K562 (cell line): ENCODE results near the gene AMELX. TPM values are rescaled to one million over a fixed set of nuclear protein-coding genes. Genes with fewer than 3 reads are reported as not detected.

ENCODE experiments used
- ARNT ChIP-seq, 2 experiments: fragments of 450-650 bp; IDR thresholded peaks; 2 replicates each; pipeline ENCODE4 v1.6.1; 2016; ENCODE audit warnings: mild to moderate bottlenecking in 1 of 2
- BDP1 ChIP-seq: IDR thresholded peaks from 3 replicates; pipeline ENCODE4 v1.6.1; 2011; ENCODE audit not compliant: insufficient read length, insufficient read depth
- CREB1 ChIP-seq, 2 experiments: sonication (generic) in 1 of 2; formaldehyde crosslinking in 1 of 2; IDR thresholded peaks; 2 replicates each; pipeline versions ENCODE4 v1.6.1 to v1.8.0; 2012 to 2022; ENCODE audit warnings: inconsistent platforms in 1 of 2, mild to moderate bottlenecking in 1 of 2, missing genetic modification reagents in 1 of 2, moderate library complexity in 1 of 2
- ELF1 ChIP-seq: fragments of 200-800 bp; sonication (Bioruptor generic); IDR thresholded peaks from 2 replicates; pipeline ENCODE4 v1.6.1; 2016; ENCODE audit warnings: missing genetic modification characterization, missing compliant biosample characterization
- ETV5 ChIP-seq: sonication (generic); formaldehyde crosslinking; IDR thresholded peaks from 2 replicates; pipeline ENCODE4 v1.4.0; 2020; ENCODE audit warnings: low read depth, mild to moderate bottlenecking, missing genetic modification reagents
- GTF2A2 ChIP-seq: IDR thresholded peaks from 2 replicates; pipeline ENCODE4 v1.6.1; 2016; ENCODE audit warnings: mild to moderate bottlenecking, missing genetic modification characterization, missing compliant biosample characterization
- MEIS2 ChIP-seq: fragments of 450-650 bp; IDR thresholded peaks from 2 replicates; pipeline ENCODE4 v1.6.1; 2014; ENCODE audit warnings: mild to moderate bottlenecking; ENCODE audit not compliant: partially characterized antibody
- MTA1 ChIP-seq: fragments of 450-650 bp; IDR thresholded peaks from 2 replicates; pipeline ENCODE4 v1.6.1; 2017; ENCODE audit warnings: borderline replicate concordance
- NEUROD1 ChIP-seq: fragments of 150-350 bp; IDR thresholded peaks from 2 replicates; pipeline ENCODE4 v1.6.1; 2014; ENCODE audit warnings: borderline replicate concordance, low read length, low read depth; ENCODE audit not compliant: partially characterized antibody
- NFIC ChIP-seq: fragments of 450-650 bp; IDR thresholded peaks from 2 replicates; pipeline ENCODE4 v1.6.1; 2017; ENCODE audit warnings: mild to moderate bottlenecking, inconsistent platforms
- PCBP1 ChIP-seq: fragments of 200-400 bp; formaldehyde crosslinking; IDR thresholded peaks from 2 replicates; pipeline ENCODE4 v1.6.1; 2018; ENCODE audit warnings: mild to moderate bottlenecking, low read depth, low read length; ENCODE audit not compliant: poor library complexity, severe bottlenecking
- PPARD ChIP-seq: fragments of 250-450 bp; sonication (Bioruptor Pico); IDR thresholded peaks from 2 replicates; pipeline ENCODE4 v1.8.0; 2022; ENCODE audit warnings: inconsistent platforms, mild to moderate bottlenecking, moderate library complexity
- RAD51 ChIP-seq: fragments of 450-650 bp; IDR thresholded peaks from 2 replicates; pipeline ENCODE4 v1.7.1; 2016; ENCODE audit warnings: low read depth, mild to moderate bottlenecking, borderline replicate concordance
- SIN3B ChIP-seq: fragments of 450-650 bp; IDR thresholded peaks from 2 replicates; pipeline ENCODE4 v1.6.1; 2017; ENCODE audit warnings: low read depth, mild to moderate bottlenecking, moderate library complexity
- SRSF3 ChIP-seq: fragments of 200-400 bp; formaldehyde crosslinking; IDR thresholded peaks from 2 replicates; pipeline ENCODE4 v1.6.1; 2016; ENCODE audit warnings: mild to moderate bottlenecking, low read length, moderate library complexity; ENCODE audit not compliant: insufficient read depth
- TCF7 ChIP-seq: sonication (generic); IDR thresholded peaks from 2 replicates; pipeline ENCODE4 v1.6.1; 2016; ENCODE audit warnings: antibody characterized with exemption, borderline replicate concordance
- XRCC4 ChIP-seq: IDR thresholded peaks from one replicate; pipeline ENCODE4 v1.6.1; 2011; ENCODE audit not compliant: insufficient read depth, insufficient read length; ENCODE audit errors: extremely low read depth
- ZNF263 ChIP-seq: sonication (generic); formaldehyde crosslinking; IDR thresholded peaks from 2 replicates; pipeline ENCODE4 v1.8.0; 2022; ENCODE audit warnings: mild to moderate bottlenecking, missing genetic modification reagents, borderline replicate concordance
- polyA plus RNA-seq, 8 experiments: library from polyadenylated mRNA; depleted of rRNA in 4 of 8; stranded (reverse) in 5 of 8; unstranded in 3 of 8; fragments of >200 nt; fragmentation: Nextera tagmentation in 2 of 8; fragmentation: Illumina TruSeq in 1 of 8; extraction: Ambion mirVana in 2 of 8; extraction: Trizol in 1 of 8; gene quantifications; 2 replicates each; pipeline versions ENCODE4 v1.2.1 to v1.2.3, GENCODE V29; 2011 to 2014; ENCODE audit warnings: inconsistent platforms in 1 of 8, missing spikeins in 1 of 8
- total RNA-seq, 7 experiments: library from RNA; depleted of rRNA in 6 of 7; stranded (reverse); fragments of >200 nt in 6 of 7; fragmentation: Illumina TruSeq in 2 of 7; extraction: Trizol in 2 of 7; gene quantifications; 2 replicates each; pipeline versions ENCODE4 v1.2.1 to v1.2.3, GENCODE V29; 2011 to 2021; ENCODE audit warnings: low replicate concordance in 1 of 7
- TF ChIP-seq, protein P1 (sequence below): fragments of 250-450 bp; sonication (Bioruptor Pico); IDR thresholded peaks from 2 replicates; pipeline ENCODE4 v1.6.1; 2021; ENCODE audit warnings: mild to moderate bottlenecking
- TF ChIP-seq, protein P2 (sequence below): fragments of 450-650 bp; IDR thresholded peaks from 2 replicates; pipeline ENCODE4 v1.6.1; 2016; ENCODE audit warnings: antibody characterized with exemption
- TF ChIP-seq, protein P3 (sequence below): fragments of 450-650 bp; IDR thresholded peaks from 2 replicates; pipeline ENCODE4 v1.6.1; 2017; ENCODE audit warnings: antibody characterized with exemption, mild to moderate bottlenecking
- TF ChIP-seq, protein P4 (sequence below): fragments of 250-450 bp; sonication (Bioruptor Pico); IDR thresholded peaks from 2 replicates; pipeline ENCODE4 v1.9.0; 2021; ENCODE audit warnings: mild to moderate bottlenecking

The AMELX gene
- total and polyA plus RNA-seq, 9 of the 15 experiments (the other 6 are each of a cell fraction or from before 2014, with no cell fraction given), result 0.22 TPM; not detected in 8

DNA sequence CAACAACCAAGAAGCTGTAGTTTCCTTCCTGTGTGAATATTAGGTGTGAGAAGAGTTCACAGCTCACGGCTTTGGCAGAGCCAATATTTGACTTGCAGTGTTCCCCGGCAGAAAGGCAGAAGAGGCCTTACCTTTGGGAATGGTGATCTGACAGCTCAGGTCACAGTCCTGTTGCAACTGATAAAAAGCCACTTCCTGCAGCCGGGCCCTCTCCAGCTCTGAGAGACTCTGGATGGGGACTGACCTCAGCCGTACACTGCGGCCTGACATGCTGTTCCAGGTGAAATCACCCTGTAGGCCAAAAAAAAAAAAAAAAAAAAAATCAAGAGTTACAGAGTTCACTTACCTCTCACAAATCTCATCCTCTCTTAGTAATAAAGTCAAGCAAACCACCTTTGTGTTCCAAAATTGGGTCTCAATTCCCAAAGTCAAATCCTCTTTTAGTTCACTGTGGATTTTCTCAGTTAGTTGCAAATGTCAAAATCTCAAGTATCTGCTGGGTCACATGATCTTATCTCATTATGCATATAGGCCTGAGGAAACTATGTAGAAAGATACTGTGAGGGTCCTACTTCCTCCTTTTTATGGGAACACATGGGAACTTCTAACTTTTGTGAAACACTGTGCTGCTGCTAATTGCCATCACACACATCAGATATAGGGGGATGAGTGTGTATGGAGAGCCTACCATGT, 38.6 kb upstream of the AMELX start (continued):
- TF ChIP-seq ELF1 (tag), result peak; percentile 37; the same call in 1 of the 2 replicates
- no peak for TF ChIP-seq XRCC4
- peak; percentile 78 for TF ChIP-seq RAD51
- TF ChIP-seq, protein P1, sequence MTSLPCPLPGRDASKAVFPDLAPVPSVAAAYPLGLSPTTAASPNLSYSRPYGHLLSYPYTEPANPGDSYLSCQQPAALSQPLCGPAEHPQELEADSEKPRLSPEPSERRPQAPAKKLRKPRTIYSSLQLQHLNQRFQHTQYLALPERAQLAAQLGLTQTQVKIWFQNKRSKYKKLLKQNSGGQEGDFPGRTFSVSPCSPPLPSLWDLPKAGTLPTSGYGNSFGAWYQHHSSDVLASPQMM, result no peak
- TF ChIP-seq NFIC, result no peak
- TF ChIP-seq, protein P2, sequence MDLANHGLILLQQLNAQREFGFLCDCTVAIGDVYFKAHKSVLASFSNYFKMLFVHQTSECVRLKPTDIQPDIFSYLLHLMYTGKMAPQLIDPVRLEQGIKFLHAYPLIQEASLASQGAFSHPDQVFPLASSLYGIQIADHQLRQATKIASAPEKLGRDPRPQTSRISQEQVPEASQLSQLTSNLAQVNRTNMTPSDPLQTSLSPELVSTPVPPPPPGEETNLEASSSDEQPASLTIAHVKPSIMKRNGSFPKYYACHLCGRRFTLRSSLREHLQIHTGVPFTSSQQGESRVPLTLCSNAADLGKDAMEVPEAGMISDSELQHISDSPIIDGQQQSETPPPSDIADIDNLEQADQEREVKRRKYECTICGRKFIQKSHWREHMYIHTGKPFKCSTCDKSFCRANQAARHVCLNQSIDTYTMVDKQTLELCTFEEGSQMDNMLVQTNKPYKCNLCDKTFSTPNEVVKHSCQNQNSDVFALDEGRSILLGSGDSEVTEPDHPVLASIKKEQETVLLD, result peak; percentile 21; the same call in 1 of the 2 replicates
- TF ChIP-seq, protein P3, sequence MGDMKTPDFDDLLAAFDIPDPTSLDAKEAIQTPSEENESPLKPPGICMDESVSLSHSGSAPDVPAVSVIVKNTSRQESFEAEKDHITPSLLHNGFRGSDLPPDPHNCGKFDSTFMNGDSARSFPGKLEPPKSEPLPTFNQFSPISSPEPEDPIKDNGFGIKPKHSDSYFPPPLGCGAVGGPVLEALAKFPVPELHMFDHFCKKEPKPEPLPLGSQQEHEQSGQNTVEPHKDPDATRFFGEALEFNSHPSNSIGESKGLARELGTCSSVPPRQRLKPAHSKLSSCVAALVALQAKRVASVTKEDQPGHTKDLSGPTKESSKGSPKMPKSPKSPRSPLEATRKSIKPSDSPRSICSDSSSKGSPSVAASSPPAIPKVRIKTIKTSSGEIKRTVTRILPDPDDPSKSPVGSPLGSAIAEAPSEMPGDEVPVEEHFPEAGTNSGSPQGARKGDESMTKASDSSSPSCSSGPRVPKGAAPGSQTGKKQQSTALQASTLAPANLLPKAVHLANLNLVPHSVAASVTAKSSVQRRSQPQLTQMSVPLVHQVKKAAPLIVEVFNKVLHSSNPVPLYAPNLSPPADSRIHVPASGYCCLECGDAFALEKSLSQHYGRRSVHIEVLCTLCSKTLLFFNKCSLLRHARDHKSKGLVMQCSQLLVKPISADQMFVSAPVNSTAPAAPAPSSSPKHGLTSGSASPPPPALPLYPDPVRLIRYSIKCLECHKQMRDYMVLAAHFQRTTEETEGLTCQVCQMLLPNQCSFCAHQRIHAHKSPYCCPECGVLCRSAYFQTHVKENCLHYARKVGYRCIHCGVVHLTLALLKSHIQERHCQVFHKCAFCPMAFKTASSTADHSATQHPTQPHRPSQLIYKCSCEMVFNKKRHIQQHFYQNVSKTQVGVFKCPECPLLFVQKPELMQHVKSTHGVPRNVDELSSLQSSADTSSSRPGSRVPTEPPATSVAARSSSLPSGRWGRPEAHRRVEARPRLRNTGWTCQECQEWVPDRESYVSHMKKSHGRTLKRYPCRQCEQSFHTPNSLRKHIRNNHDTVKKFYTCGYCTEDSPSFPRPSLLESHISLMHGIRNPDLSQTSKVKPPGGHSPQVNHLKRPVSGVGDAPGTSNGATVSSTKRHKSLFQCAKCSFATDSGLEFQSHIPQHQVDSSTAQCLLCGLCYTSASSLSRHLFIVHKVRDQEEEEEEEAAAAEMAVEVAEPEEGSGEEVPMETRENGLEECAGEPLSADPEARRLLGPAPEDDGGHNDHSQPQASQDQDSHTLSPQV, result peak; percentile 64
- TF ChIP-seq PPARD, result no peak
- TF ChIP-seq, protein P4, sequence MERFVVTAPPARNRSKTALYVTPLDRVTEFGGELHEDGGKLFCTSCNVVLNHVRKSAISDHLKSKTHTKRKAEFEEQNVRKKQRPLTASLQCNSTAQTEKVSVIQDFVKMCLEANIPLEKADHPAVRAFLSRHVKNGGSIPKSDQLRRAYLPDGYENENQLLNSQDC, result no peak
- TF ChIP-seq MTA1, result 0 out of 2 replicates have a peak, but pooled peaks have one; percentile 35
- peak in 1 of 2 experiments; percentile 28; a peak in 1 of 4 replicates for TF ChIP-seq ARNT (IDR thresholded peaks at IDR 0.05)
- TF ChIP-seq GTF2A2 (tag), result no peak
- TF ChIP-seq PCBP1, result no peak
- TF ChIP-seq CREB1 (IDR thresholded peaks at IDR 0.05), result no peak
- no peak for TF ChIP-seq CREB1 (CRISPR knock-in tag; IDR thresholded peaks at IDR 0.05)
- TF ChIP-seq ZNF263 (CRISPR knock-in tag), result peak; percentile 21; the same call in 1 of the 2 replicates
- peak; percentile 73; the same call in 1 of the 2 replicates for TF ChIP-seq ETV5 (CRISPR knock-in tag)
- TF ChIP-seq SIN3B, result no peak
- TF ChIP-seq MEIS2, result peak; percentile 54
- TF ChIP-seq BDP1, result no peak
- TF ChIP-seq TCF7, result no peak
- peak; percentile 42 for TF ChIP-seq NEUROD1
- no peak for TF ChIP-seq SRSF3
